Smooth muscle cell (in vitro differentiated cells): ENCODE results near the gene ACAN. TPM values are rescaled to one million over a fixed set of nuclear protein-coding genes. Genes with fewer than 3 reads are reported as not detected.

Experiments
- DNase-seq: peaks from one replicate; lab custom pipeline; 2025; ENCODE audit not compliant: unreplicated experiment; lab: John Stamatoyannopoulos, UW
- H2AFZ ChIP-seq: fragments of 200-600 bp; sonication (generic); 2 replicates; pipeline ENCODE4 v1.6.0; 2016; ENCODE audit warnings: antibody characterized with exemption, low read depth, mild to moderate bottlenecking
- H3F3A ChIP-seq: fragments of 200-600 bp; sonication (generic); 2 replicates; pipeline ENCODE4 v1.6.0; 2017; ENCODE audit warnings: antibody characterized with exemption, low read depth
- H3K27ac ChIP-seq: fragments of 200-600 bp; sonication (generic); 2 replicates; pipeline ENCODE4 v1.5.1; 2016; ENCODE audit warnings: low read depth, mild to moderate bottlenecking
- H3K27me3 ChIP-seq: fragments of 200-600 bp; sonication (generic); 2 replicates; pipeline ENCODE4 v1.6.1; 2016; ENCODE audit warnings: low read depth, mild to moderate bottlenecking
- H3K36me3 ChIP-seq: fragments of 200-600 bp; sonication (generic); 2 replicates; pipeline ENCODE4 v1.5.1; 2016; ENCODE audit warnings: low read depth
- H3K4me1 ChIP-seq: fragments of 200-600 bp; sonication (generic); 2 replicates; pipeline ENCODE4 v1.5.1; 2016; ENCODE audit warnings: low read depth
- H3K4me2 ChIP-seq: fragments of 200-600 bp; sonication (generic); 2 replicates; pipeline ENCODE4 v1.6.0; 2016; ENCODE audit warnings: mild to moderate bottlenecking
- H3K4me3 ChIP-seq: fragments of 200-600 bp; sonication (generic); 2 replicates; pipeline ENCODE4 v1.5.1; 2016; ENCODE audit warnings: mild to moderate bottlenecking
- H3K79me2 ChIP-seq: fragments of 200-600 bp; sonication (generic); 2 replicates; pipeline ENCODE4 v1.6.0; 2016; ENCODE audit warnings: low read depth, mild to moderate bottlenecking
- H3K9ac ChIP-seq: fragments of 200-600 bp; sonication (generic); 2 replicates; pipeline ENCODE4 v1.6.0; 2016; ENCODE audit warnings: low read depth
- H3K9me3 ChIP-seq: fragments of 200-600 bp; sonication (generic); replicated peaks from 2 replicates; pipeline ENCODE4 v1.5.1; 2016; ENCODE audit warnings: low read depth
- H4K20me1 ChIP-seq: fragments of 200-600 bp; sonication (generic); 2 replicates; pipeline ENCODE4 v1.6.0; 2016; ENCODE audit warnings: low read depth
- CTCF ChIP-seq: fragments of 200-600 bp; sonication (generic); IDR thresholded peaks from 2 replicates; pipeline ENCODE4 v1.5.1; 2017; ENCODE audit warnings: borderline replicate concordance, mild to moderate bottlenecking, antibody characterized with exemption; ENCODE audit not compliant: insufficient read depth, poor library complexity, severe bottlenecking
- WGBS: methylation state at CpG from one replicate; pipeline ENCODE4 v1.1.7; 2016; ENCODE audit warnings: low lambda C conversion rate; 5-methylcytosine and 5-hydroxymethylcytosine counted together
- polyA plus RNA-seq: library from polyadenylated mRNA; unstranded; fragments of >200 nt; fragmentation: Nextera tagmentation; extraction: Ambion mirVana; gene quantifications from 2 replicates; pipeline ENCODE4 v1.2.1, GENCODE V29; 2016
- total RNA-seq: library from RNA; depleted of rRNA; stranded (reverse); fragments of >200 nt; gene quantifications from 2 replicates; pipeline ENCODE4 v1.2.3, GENCODE V29; 2014

ACAN gene
- total and polyA plus RNA-seq, 2 experiments from 2014 or later = not detected

GRCh38 chr15:88845616-88846015 lies 42.4 kb downstream of the ACAN start:
- Histone ChIP-seq H4K20me1 (no peaks in the 10 kb centered on the region), H3K27me3 (no peaks in the 10 kb centered on the region), H3K36me3 (no peaks in the 10 kb centered on the region), H3K79me2 (no peaks in the 10 kb centered on the region), H3F3A (no peaks in the 10 kb centered on the region), H3K4me1 (no peaks in the 10 kb centered on the region), H3K4me2 (no peak overlapping the region), H2AFZ (no peak overlapping the region), H3K4me3 (no peak overlapping the region), H3K9ac (no peak overlapping the region), H3K9me3 (no peaks in the 10 kb centered on the region), H3K27ac (no peak overlapping the region)
- TF ChIP-seq CTCF = no peak
- WGBS = 89% methylated on average over 15 of the region's 15 CpGs
- no peak for DNase-seq

DNA sequence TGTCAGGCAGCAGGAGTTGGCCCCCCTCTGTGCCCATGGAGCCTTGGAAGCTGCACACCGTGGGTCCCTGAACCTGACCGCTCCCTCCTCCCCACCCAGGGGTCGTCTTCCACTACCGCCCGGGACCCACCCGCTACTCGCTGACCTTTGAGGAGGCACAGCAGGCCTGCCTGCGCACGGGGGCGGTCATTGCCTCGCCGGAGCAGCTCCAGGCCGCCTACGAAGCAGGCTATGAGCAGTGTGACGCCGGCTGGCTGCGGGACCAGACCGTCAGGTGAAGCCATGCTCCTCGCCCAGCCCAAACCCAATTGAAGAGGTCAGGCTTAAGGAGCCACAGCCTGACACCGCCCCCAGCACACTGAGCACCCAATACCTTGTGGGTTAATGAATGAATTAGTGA lies 43.9 kb downstream of the ACAN start:
- DNase-seq = no peak
- H3K4me3 ChIP-seq = no peak overlapping the region
- 91% methylated on average over 20 of the region's 20 CpGs for WGBS
- no peak overlapping the region for H3K4me2 ChIP-seq
- no peak overlapping the region for H3K9ac ChIP-seq
- H3F3A ChIP-seq = no peaks in the 10 kb centered on the region
- H4K20me1 ChIP-seq = no peaks in the 10 kb centered on the region
- no peaks in the 10 kb centered on the region for H3K79me2 ChIP-seq
- peaks cover under 1% of the 10 kb centered on the region for H3K27me3 ChIP-seq
- H3K9me3 ChIP-seq = no peaks in the 10 kb centered on the region
- H3K27ac ChIP-seq = no peak overlapping the region
- H3K4me1 ChIP-seq = no peaks in the 10 kb centered on the region
- no peak overlapping the region for H2AFZ ChIP-seq
- no peaks in the 10 kb centered on the region for H3K36me3 ChIP-seq
- no peak for TF ChIP-seq CTCF

DNA sequence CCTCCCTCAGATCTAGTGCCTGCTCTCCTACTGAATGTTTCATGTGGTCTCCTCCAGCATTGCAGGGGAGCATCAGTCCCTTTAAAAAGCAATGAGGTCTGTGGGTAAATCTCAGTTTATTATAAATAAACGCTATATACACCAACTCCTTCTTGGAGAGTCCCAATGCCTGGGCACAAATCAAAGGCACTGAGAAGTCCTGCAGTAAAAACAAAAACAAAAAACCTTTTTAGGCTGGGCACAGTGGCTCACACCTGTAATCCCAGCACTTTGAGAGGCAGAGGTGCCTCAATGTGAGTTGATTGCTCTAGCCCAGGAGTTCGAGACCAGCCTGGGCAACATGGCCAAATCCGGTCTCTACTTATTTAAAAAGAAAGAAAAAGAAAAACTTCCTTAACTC lies 45.0 kb downstream of the ACAN start:
- no peaks in the 10 kb centered on the region for H3K79me2 ChIP-seq
- no peaks in the 10 kb centered on the region for H3F3A ChIP-seq
- no peak for DNase-seq
- H3K4me1 ChIP-seq = no peaks in the 10 kb centered on the region
- H4K20me1 ChIP-seq = no peaks in the 10 kb centered on the region
- no peaks in the 10 kb centered on the region for H3K36me3 ChIP-seq
- no peaks in the 10 kb centered on the region for H3K9me3 ChIP-seq
- H3K27me3 ChIP-seq = peaks cover 5% of the 10 kb centered on the region
- no peak overlapping the region for H2AFZ ChIP-seq
- no peak overlapping the region for H3K9ac ChIP-seq
- H3K4me3 ChIP-seq = no peak overlapping the region
- H3K27ac ChIP-seq = no peak overlapping the region
- WGBS = 91% methylated on average over 3 of the region's 3 CpGs
- no peak for TF ChIP-seq CTCF
- no peak overlapping the region for H3K4me2 ChIP-seq

- Histone ChIP-seq H3F3A (no peaks in the 10 kb centered on the region), H3K36me3 (no peaks in the 10 kb centered on the region), H3K9ac (no peak overlapping the region), H3K79me2 (no peaks in the 10 kb centered on the region), H3K27me3 (peaks cover 5% of the 10 kb centered on the region), H3K4me1 (no peaks in the 10 kb centered on the region), H2AFZ (no peak overlapping the region), H3K9me3 (no peaks in the 10 kb centered on the region), H3K27ac (no peak overlapping the region), H3K4me3 (no peak overlapping the region), H3K4me2 (no peak overlapping the region), H4K20me1 (no peaks in the 10 kb centered on the region)
- no peak for TF ChIP-seq CTCF
- no peak for DNase-seq
- WGBS = 91% methylated on average over 16 of the region's 22 CpGs
Observed at GRCh38 chr15:88849376-88850072, 46.3 kb downstream of the ACAN start.
